EL (cell line): ENCODE data around the gene MYB.
A peak's percentile ranks its signal among the peaks of the same experiment; 100 is the strongest.

Source experiments
- DNase-seq: peaks from one replicate; pipeline ENCODE4 v3.0.0-alpha.2; 2016

The MYB gene

DNA sequence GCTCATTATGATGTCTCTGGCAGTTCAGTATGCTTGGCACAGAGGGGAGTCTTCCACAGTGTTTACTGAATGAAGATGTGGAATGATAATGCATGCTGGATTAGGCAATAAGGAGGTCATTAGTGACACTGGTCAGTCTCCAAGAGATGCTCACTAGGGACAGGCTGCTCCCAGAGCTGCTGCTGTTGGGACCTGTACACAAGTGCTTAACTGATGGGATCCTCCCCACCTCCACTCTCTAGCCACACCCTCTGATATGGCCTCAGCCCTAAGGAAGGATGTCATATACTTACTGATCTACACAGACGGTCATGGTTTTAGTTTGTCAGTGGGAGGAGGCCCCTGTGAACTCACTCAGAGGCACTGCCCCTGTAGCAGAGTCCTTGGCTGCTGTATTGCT lies 73.4 kb downstream of the MYB start:
- DNase-seq, result no peak

DNA sequence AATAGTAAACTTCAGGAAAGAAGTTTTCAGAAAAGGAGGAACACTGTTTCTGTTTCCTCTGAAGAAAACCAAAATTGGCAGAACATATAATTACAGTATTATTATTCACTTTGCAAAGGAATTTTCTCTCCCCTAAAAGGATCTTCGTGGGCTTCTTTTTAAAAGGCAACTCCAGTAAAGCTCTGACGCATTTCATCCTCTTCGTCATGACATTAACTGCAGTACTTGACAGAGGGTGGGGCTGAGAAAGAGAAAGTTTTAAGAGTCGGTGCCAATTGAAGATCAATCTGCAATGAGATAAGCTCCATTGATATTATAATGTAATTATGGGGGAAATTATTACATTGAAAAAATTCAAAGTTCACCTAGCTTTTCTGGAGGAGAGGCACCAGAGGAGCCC lies 75.8 kb downstream of the MYB start:
- no peak for DNase-seq

DNA sequence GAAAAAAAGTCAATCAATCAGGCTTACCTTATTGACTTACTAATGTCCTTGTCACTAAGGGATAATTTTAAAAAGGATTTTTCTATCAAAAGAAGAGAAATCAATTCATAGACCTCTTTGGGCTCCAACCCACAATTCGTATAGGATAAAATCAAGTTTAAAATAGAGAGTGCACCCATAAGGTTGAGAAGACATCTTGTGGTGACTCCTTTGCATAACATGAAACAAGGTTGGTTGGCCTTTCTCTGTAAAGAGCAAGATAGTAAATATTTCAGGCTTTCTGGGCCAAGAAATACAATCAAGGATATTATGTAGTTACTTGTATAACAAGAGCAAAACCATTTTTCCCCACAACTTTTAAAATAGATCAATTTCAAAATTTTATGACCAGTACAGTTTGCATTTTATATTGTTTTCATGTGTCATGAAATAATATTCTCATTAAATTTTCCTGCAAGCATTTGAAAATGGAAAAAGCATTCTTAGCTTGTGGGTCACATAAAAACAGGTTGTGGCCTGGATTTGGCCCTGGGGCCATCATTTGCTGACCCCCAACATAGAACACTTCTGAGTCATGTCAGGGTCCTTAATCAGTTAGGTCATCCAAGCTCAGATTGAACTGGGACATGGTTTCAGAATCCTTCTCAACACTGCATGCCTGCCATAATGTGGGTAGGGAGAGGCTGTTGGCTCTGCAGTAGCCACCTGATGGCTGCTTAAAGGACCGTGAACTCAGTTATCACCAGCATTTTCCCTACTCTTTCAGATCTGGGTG lies 76.7 kb downstream of the MYB start:
- DNase-seq, result peak; percentile 62

DNA sequence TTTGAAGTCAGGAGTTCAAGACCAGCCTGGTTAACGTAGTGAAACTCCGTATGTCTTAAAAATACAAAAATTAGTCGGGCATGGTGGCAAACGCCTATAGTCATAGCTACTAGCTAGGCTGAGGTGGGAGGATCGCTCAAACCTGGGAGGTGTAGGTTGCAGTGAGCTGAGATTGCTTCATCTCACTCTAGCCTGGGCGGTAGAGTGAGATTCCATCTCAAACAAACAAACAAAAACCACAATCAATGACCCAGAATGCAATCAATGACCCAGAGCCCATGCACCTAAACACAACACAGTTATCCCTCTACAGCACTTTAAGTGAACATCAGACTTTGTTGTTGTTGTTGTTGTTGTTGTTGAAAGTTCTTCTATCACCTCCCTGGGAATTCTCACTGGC lies 77.9 kb downstream of the MYB start:
- DNase-seq, result no peak

DNA sequence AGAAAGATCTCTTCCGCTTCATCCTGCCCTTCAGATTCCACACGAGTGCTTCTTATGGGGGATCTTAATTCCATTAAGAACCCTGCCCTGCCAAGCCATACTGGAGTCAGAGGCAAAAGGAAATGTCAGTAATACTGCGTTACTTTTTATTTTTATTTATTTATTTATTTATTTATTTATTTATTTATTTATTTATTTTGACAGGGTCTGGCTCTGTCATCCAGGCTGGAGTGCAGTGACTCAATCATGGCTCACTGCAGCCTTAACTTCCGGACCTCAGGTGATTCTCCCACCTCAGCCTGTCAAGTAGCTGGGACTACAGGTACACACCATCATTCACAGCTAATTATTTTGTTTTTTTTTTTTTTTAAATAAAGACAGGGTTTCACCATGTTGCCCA lies 79.5 kb downstream of the MYB start:
- no peak for DNase-seq

DNA sequence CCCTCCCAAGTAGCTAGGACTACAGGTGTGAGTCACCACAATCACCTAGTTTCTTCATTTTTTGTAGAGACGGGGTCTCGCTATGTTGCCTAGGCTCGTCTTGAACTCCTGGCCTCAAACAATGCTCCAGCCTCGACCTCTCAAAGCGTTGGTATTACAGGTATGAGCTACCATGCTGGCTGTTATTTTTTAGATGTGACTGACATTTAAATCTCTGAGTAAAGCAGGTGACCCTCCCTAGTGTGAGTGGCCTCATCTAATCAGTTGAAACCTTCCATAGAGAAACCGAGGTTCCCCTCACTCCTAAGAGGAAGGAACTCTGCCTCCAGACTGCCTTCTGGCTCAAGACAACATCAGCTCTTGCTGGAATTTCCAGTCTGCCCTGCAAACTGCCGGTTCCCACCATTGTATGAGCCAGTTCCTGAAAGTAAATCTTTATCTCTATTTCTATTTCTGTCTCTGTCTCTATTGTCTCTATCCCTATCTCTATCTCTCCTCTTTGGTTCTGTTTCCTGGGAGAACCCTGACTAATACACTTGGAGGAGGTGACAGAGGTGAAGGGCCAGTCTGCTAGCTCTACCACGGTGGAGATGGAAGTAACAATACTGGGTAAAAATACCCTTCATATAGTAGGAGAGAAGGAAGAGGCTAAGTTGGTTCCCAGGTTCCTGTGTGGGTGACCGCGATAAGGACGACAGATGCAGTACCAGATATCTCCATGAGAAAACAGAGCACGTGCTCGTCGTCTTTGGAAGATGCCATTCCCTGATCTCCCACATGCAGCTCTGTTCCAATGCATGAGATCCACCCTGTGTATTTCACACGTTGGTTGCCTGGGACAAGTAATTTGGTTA lies 81.0 kb downstream of the MYB start:
- DNase-seq, result no peak

DNA sequence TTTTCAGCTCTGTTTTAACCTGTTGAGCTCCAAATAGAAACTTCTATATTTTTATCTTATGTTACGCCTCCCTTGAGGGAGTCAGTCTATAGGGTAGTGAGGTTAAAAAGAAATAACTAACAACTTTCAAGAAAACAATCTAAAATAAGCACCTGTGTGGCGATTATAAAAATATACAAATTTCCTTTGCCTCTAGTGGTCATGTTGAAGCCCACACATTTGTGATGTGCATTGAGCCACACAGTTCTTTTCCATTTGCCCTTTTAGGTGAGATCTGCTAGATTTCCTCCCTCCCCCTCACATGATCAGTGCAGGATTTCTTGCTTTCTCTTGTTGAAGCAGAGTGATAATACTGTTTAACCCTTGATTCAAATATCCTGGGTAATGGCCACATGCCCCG lies 84.2 kb downstream of the MYB start:
- no peak for DNase-seq

DNA sequence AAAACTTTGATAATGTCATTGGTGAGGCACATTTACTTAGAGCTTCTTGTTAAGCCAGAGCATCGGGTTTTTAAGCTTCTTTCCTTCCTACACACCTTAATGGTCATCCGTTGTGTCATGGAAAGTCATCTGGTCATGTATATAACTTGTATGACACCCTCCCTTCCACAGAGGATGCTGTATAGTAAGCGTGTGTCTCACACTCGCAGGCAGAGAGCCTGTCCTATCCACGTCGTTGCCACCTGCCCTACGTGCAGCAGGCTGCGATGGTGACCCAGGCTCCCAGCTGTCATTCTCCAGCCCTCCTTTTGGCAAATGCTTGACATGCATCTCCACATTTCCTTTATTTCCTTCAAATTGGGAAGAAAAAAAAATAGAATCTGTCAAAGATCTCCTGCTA lies 85.6 kb downstream of the MYB start:
- no peak for DNase-seq

DNA sequence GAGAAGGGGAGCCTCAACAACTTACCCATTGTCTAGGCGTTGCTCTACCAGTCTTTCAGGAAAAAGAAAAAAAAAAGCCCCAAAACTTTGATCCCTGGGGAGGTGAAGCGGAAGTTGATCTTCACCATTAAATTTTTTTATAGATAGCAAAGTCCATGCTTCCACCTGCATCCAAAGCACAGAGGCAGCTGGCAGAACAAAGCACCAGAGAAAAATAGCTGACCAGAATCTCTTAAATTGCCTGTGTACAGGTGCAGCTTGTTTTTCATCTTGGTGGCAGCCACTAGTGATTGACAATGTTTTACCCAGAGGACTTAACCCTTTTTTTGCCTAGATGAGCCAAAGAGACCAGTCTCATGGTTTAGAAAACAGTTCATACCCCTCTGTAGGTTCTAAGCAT lies 86.0 kb downstream of the MYB start:
- no peak for DNase-seq

DNA sequence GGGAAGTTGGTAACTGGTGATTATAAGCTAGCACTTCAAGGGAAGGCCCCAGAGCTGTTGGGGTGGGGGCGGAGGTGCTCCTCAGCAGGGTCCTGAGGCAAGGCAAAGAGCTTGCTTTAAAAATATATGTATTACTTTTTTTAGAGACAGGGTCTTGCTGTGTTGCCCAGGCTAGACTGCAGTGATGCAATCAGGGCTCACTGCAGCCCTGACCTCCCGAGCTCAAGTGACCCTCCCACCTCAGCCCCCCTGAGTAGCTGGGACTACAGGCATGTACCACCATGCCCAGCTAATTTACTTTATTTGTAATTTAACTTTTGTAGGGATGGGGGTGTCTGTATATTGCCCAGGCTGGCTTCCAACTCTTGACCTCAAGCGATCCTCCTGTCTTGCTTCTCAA lies 87.2 kb downstream of the MYB start:
- DNase-seq, result no peak

DNA sequence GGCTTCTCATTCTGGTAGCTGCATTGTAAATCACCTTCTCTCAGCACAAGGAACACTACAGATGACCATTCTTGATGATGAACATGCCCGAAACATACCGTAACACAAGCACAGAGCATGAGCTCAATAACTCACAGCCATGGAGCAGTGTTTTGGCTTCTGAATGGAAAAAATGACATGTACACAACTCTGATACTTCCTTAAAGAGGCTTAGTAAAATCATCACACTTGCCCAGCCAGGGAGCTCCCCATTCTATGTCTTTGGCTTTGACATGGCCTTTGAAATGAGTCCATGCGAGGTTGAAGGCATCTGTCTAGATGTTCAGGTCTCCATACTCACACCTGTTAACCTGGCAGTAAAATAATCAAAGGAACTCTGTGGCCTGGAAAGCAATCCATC lies 87.6 kb downstream of the MYB start:
- DNase-seq, result no peak
